OCI-LY7 (cell line): Measurements from ENCODE around the gene THRA.

Source experiments
- EZH2phosphoT487 ChIP-seq: fragments of 200-600 bp; sonication (generic); IDR thresholded peaks from 2 replicates; pipeline ENCODE4 v1.6.1; 2018; ENCODE audit warnings: low read depth, borderline replicate concordance, mild to moderate bottlenecking, mixed run types, antibody characterized with exemption, low read length, moderate library complexity, mixed read lengths
- TF ChIP-seq, protein P1 (sequence below): fragments of 200-600 bp; sonication (generic); conservative IDR thresholded peaks from 2 replicates; pipeline ENCODE4 v1.5.1; 2014; ENCODE audit warnings: mild to moderate bottlenecking, antibody characterized with exemption, low read length, moderate library complexity, mixed read lengths

DNA sequence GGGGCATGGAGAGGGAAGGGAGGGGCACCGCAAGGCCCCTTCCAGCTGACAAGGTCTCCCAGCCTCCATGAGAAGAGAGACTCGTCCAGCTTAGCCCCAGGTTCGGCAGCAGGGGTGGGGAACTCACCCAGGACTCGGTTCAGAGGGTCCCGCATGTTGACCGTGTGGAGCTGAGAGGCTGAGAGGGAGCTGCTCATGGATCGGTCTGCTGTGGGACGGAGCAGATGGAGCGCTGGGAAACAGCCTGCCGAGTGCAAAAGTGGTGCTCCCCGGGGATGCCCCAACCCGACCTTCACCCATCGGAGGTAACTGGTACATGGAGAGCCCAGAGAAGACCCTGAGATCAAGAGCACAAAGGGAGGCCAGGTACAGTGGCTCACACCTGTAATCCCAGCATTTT lies 42.6 kb upstream of the THRA start:
- TF ChIP-seq, protein P1, sequence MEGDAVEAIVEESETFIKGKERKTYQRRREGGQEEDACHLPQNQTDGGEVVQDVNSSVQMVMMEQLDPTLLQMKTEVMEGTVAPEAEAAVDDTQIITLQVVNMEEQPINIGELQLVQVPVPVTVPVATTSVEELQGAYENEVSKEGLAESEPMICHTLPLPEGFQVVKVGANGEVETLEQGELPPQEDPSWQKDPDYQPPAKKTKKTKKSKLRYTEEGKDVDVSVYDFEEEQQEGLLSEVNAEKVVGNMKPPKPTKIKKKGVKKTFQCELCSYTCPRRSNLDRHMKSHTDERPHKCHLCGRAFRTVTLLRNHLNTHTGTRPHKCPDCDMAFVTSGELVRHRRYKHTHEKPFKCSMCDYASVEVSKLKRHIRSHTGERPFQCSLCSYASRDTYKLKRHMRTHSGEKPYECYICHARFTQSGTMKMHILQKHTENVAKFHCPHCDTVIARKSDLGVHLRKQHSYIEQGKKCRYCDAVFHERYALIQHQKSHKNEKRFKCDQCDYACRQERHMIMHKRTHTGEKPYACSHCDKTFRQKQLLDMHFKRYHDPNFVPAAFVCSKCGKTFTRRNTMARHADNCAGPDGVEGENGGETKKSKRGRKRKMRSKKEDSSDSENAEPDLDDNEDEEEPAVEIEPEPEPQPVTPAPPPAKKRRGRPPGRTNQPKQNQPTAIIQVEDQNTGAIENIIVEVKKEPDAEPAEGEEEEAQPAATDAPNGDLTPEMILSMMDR, result no peak
- no peak for TF ChIP-seq EZH2phosphoT487
